WTC11 (cell line): ENCODE data around the gene GALE. TPM values are rescaled to one million over a fixed set of nuclear protein-coding genes. Genes with fewer than 3 reads are reported as not detected.

Experiments used
- ARID4B ChIP-seq: sonication (generic); formaldehyde crosslinking; IDR thresholded peaks from 2 replicates; pipeline ENCODE4 v1.8.0; 2023; ENCODE audit warnings: missing genetic modification reagents, mild to moderate bottlenecking, borderline replicate concordance
- CREM ChIP-seq: sonication (generic); formaldehyde crosslinking; IDR thresholded peaks from 2 replicates; pipeline ENCODE4 v1.8.1; 2022; ENCODE audit warnings: mild to moderate bottlenecking, missing genetic modification reagents, moderate library complexity
- E2F5 ChIP-seq: sonication (generic); formaldehyde crosslinking; IDR thresholded peaks from 2 replicates; pipeline ENCODE4 v1.8.1; 2022; ENCODE audit warnings: mild to moderate bottlenecking, moderate library complexity, missing genetic modification reagents
- ERG ChIP-seq: fragments of 250-450 bp; sonication (Bioruptor Pico); IDR thresholded peaks from 2 replicates; pipeline ENCODE4 v1.8.0; 2021; ENCODE audit warnings: mild to moderate bottlenecking
- ESRRA ChIP-seq: sonication (generic); formaldehyde crosslinking; IDR thresholded peaks from 2 replicates; pipeline ENCODE4 v1.8.1; 2022; ENCODE audit warnings: mild to moderate bottlenecking, missing genetic modification reagents, borderline replicate concordance
- HMGA2 ChIP-seq: fragments of 250-450 bp; sonication (Bioruptor Pico); IDR thresholded peaks from 2 replicates; pipeline ENCODE4 v1.4.0; 2021; ENCODE audit warnings: mild to moderate bottlenecking, moderate library complexity
- JUN ChIP-seq: sonication (generic); formaldehyde crosslinking; IDR thresholded peaks from 2 replicates; pipeline ENCODE4 v1.8.0; 2023; ENCODE audit warnings: mild to moderate bottlenecking, missing genetic modification reagents
- NFYB ChIP-seq: sonication (generic); formaldehyde crosslinking; conservative IDR thresholded peaks from 2 replicates; pipeline ENCODE4 v1.8.0; 2022; ENCODE audit warnings: low read depth, missing genetic modification reagents
- PREB ChIP-seq: sonication (generic); formaldehyde crosslinking; IDR thresholded peaks from 2 replicates; pipeline ENCODE4 v1.8.1; 2022; ENCODE audit warnings: mild to moderate bottlenecking, missing genetic modification reagents, moderate library complexity, borderline replicate concordance
- RELA ChIP-seq: sonication (generic); formaldehyde crosslinking; IDR thresholded peaks from 2 replicates; pipeline ENCODE4 v1.8.1; 2022; ENCODE audit warnings: missing genetic modification reagents, mild to moderate bottlenecking, borderline replicate concordance
- SP1 ChIP-seq: sonication (generic); formaldehyde crosslinking; conservative IDR thresholded peaks from 2 replicates; pipeline ENCODE4 v1.8.1; 2022; ENCODE audit warnings: missing genetic modification reagents
- TP53 ChIP-seq: sonication (generic); formaldehyde crosslinking; IDR thresholded peaks from 2 replicates; pipeline ENCODE4 v1.8.1; 2023; ENCODE audit warnings: mild to moderate bottlenecking, missing genetic modification reagents
- ZBTB21 ChIP-seq: sonication (generic); formaldehyde crosslinking; IDR thresholded peaks from 2 replicates; pipeline ENCODE4 v1.8.1; 2023; ENCODE audit warnings: mild to moderate bottlenecking, missing genetic modification reagents, borderline replicate concordance
- ZNF232 ChIP-seq: sonication (generic); formaldehyde crosslinking; IDR thresholded peaks from 2 replicates; pipeline ENCODE4 v1.8.0; 2022; ENCODE audit warnings: mild to moderate bottlenecking, missing genetic modification reagents
- ZNF396 ChIP-seq: fragments of 250-450 bp; sonication (Bioruptor Pico); IDR thresholded peaks from 2 replicates; pipeline ENCODE4 v1.8.0; 2021; ENCODE audit warnings: mild to moderate bottlenecking, moderate library complexity, borderline replicate concordance
- ZSCAN18 ChIP-seq: fragments of 250-450 bp; sonication (Bioruptor Pico); IDR thresholded peaks from 2 replicates; pipeline ENCODE4 v2.1.2; 2022; ENCODE audit warnings: mild to moderate bottlenecking, moderate library complexity
- total RNA-seq: library from RNA; stranded (reverse); gene quantifications from 3 replicates; pipeline ENCODE4 v1.2.3, GENCODE V29; 2021
- TF ChIP-seq, protein P1 (sequence below): sonication (generic); formaldehyde crosslinking; IDR thresholded peaks from 2 replicates; pipeline ENCODE4 v1.8.0; 2023; ENCODE audit warnings: missing genetic modification reagents
- TF ChIP-seq, protein P2 (sequence below): sonication (generic); formaldehyde crosslinking; conservative IDR thresholded peaks from 2 replicates; pipeline ENCODE4 v1.8.1; 2022; ENCODE audit warnings: mild to moderate bottlenecking, missing genetic modification reagents

The GALE gene
- total RNA-seq, 1 experiment from 2014 or later: 30.3 TPM

DNA sequence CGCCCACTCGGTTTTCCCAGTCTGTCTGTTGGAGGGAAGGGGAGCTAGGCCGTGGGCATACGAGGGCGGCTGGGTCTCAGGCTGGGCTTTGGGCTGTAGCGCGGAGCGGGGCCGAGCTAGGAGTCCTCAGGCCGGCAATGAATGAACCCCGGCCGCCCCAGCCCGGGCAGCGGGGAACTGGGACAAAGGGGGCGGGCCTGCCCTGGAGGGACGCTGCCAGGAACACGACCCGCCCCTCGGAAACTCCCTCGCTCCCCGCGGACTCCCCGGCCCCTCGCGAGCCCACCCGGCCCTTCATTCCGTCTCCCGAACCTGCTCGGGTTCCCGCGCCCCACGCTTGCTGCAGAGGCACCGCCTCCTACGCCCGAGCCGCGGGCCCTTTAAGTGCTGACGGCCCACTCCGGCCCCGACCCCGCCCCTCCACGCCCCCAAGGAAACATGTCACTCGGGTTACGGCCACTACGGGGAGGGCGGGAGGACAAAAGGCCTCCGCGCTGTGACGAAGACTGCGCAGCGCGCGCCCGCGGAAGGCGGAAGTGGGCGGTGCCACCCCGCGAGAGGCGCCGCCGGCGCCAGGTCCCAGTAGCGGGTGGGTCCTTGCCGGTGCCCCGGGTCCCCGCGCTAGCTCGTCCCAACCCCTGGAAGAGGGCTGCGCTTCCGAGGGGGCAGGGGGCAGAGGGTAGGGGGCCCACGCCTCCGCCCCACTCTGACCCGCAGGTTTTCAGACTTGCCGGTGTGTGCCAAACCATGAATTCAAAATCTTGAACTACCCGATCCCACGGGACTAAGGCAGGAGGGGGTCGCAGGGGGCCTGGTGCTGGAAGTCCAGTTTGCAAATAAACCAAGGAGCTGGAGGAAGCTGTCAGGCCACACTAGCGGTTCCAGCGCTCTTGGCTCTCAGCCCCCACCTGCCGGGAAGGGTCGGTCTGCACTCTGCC lies at the start of gene GALE (continued):
- no peak for TF ChIP-seq ZSCAN18 (CRISPR knock-in tag)
- TF ChIP-seq, protein P1, sequence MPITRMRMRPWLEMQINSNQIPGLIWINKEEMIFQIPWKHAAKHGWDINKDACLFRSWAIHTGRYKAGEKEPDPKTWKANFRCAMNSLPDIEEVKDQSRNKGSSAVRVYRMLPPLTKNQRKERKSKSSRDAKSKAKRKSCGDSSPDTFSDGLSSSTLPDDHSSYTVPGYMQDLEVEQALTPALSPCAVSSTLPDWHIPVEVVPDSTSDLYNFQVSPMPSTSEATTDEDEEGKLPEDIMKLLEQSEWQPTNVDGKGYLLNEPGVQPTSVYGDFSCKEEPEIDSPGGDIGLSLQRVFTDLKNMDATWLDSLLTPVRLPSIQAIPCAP (CRISPR knock-in tag): no peak
- 0 out of 2 replicates have a peak, but pooled peaks have one; percentile 67 for TF ChIP-seq CREM (CRISPR knock-in tag)
- peak; percentile 61; the same call in 1 of the 2 replicates for TF ChIP-seq JUN (CRISPR knock-in tag)
- TF ChIP-seq, protein P2, sequence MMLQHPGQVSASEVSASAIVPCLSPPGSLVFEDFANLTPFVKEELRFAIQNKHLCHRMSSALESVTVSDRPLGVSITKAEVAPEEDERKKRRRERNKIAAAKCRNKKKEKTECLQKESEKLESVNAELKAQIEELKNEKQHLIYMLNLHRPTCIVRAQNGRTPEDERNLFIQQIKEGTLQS (CRISPR knock-in tag): no peak
- no peak for TF ChIP-seq TP53 (CRISPR knock-in tag)
- TF ChIP-seq ESRRA (CRISPR knock-in tag): 0 out of 2 replicates have a peak, but pooled peaks have one; percentile 30
- TF ChIP-seq ZNF396 (CRISPR knock-in tag): no peak
- no peak for TF ChIP-seq ZNF232
- TF ChIP-seq HMGA2 (CRISPR knock-in tag): 0 out of 2 replicates have a peak, but pooled peaks have one; percentile 11
- TF ChIP-seq E2F5 (CRISPR knock-in tag): no peak; the same call in 1 of the 2 replicates
- peak; percentile 98 for TF ChIP-seq SP1 (CRISPR knock-in tag)
- no peak for TF ChIP-seq ERG (CRISPR knock-in tag)
- no peak for TF ChIP-seq PREB (CRISPR knock-in tag)
- TF ChIP-seq ZBTB21 (CRISPR knock-in tag): no peak
- TF ChIP-seq RELA (CRISPR knock-in tag): peak; percentile 45; the same call in 1 of the 2 replicates
- TF ChIP-seq ARID4B: no peak
- TF ChIP-seq NFYB (CRISPR knock-in tag): no peak
